Colonic mucosa (tissue), 4 donors: ENCODE results near the gene LY6G6F. TPM values are rescaled to one million over a fixed set of nuclear protein-coding genes. Genes with fewer than 3 reads are reported as not detected.

Experiments
- DNase-seq: peaks from one replicate; pipeline ENCODE4 v3.0.0-alpha.2; 2020
- H3K27ac ChIP-seq: fragments of 200-600 bp; one replicate; pipeline ENCODE4 v1.8.0; 2021
- H3K27me3 ChIP-seq: fragments of 200-600 bp; one replicate; pipeline ENCODE4 v1.8.0; 2021
- H3K36me3 ChIP-seq: fragments of 200-600 bp; one replicate; pipeline ENCODE4 v1.8.0; 2021
- H3K4me1 ChIP-seq: fragments of 200-600 bp; one replicate; pipeline ENCODE4 v1.8.0; 2021; ENCODE audit warnings: mild to moderate bottlenecking
- H3K4me3 ChIP-seq: fragments of 200-600 bp; one replicate; pipeline ENCODE4 v1.8.0; 2021
- H3K9ac ChIP-seq, 2 donors: one replicate each; pipeline ENCODE4 v1.7.0; 2013; ENCODE audit warnings: control low read depth in 2 of 2, low read depth in 2 of 2, low read length in 2 of 2
- H3K9me3 ChIP-seq: fragments of 200-600 bp; one replicate; pipeline ENCODE4 v1.8.0; 2021
- intact Hi-C: fragments of 100-400 bp; cut with DNase I; formaldehyde crosslinking; loops from one replicate; pipeline ENCODE4 v1.14.1; 2022
- total RNA-seq, 2 donors: library from RNA; stranded (reverse); fragmentation: NEBNext Ultra II Directional in 1 of 2; extraction: Animal tissue kit (Norgen Biotek cat#: 25700) in 1 of 2; gene quantifications; one replicate each; pipeline ENCODE4 v1.2.1, GENCODE V29; 2021
- TF ChIP-seq, protein P1 (sequence below): fragments of 200-600 bp; IDR thresholded peaks from one replicate; pipeline ENCODE4 v1.8.0; 2022; ENCODE audit warnings: antibody characterized with exemption, mild to moderate bottlenecking
- donor health status: healthy.
- donor health status: DM: no; HTN: no; CAD: no.
- donor health status: DM: no; HTN: no; CAD: no.

LY6G6F gene
- total RNA-seq, 2 donors from 2014 or later, result not detected

GRCh38 chr6:31737315-31737990 is 30.8 kb downstream of the LY6G6F start:
- Histone ChIP-seq H3K4me1 (peaks cover 10% of the 10 kb centered on the region), H3K9ac (peak overlapping the region in 1 of 2 donors; percentile 100), H3K4me3 (no peak overlapping the region), H3K27ac (peak overlapping the region; percentile 86), H3K36me3 (peaks cover 6% of the 10 kb centered on the region), H3K27me3 (no peaks in the 10 kb centered on the region), H3K9me3 (no peaks in the 10 kb centered on the region)
- TF ChIP-seq, protein P1, sequence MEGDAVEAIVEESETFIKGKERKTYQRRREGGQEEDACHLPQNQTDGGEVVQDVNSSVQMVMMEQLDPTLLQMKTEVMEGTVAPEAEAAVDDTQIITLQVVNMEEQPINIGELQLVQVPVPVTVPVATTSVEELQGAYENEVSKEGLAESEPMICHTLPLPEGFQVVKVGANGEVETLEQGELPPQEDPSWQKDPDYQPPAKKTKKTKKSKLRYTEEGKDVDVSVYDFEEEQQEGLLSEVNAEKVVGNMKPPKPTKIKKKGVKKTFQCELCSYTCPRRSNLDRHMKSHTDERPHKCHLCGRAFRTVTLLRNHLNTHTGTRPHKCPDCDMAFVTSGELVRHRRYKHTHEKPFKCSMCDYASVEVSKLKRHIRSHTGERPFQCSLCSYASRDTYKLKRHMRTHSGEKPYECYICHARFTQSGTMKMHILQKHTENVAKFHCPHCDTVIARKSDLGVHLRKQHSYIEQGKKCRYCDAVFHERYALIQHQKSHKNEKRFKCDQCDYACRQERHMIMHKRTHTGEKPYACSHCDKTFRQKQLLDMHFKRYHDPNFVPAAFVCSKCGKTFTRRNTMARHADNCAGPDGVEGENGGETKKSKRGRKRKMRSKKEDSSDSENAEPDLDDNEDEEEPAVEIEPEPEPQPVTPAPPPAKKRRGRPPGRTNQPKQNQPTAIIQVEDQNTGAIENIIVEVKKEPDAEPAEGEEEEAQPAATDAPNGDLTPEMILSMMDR, result no peak
- intact Hi-C loops, result loop anchor here (5.0 kb wide), 1 partner anchor 35 kb away; the partner anchor contains the start of gene ABHD16A
- DNase-seq, result peak; percentile 76

DNA sequence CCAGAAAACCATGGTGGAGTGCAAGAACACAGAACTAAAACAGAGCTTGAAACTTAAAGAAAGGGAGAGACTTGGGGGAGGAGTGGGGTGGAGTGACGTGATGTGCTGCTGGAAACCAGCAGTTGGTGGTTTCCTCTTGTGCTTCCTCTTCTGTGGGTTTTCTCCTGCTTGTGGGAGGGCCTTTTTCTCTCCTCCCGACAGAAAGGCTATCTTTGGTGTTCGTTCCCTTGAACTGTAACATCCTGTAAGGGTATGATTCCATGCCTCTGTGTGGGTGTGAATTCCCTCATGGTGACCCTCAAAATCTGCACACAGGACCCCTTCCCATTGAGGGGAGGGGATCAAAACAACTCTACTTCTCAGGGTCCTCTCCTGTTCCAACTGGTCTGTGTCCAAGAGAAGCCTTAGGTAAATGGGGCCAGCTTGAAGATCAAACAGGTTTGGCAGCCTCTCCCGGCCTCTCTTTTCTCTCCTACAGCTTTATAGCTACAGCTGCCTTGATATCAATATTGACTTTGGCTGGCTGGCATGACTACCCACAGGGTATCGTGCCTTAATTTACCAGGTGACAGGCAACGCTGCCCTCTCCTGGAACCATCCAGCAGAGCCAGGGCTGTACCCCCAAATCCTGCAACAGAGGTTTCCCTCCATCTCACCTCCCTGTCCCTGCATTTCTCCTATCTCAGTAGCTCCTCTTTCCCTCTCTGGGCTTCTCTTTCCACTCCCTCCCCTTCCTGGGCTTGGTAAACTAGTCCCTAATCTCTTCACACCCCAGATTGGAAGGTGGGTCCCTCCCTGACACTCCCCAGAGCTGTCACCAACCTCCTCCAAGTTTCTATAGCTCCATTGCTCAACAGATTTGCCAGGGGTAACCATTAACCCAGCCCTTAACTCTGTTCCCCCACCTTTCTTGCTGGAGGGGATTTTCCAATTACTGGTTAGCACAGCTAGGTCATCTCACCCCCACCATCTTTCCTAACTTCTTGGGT is 31.6 kb downstream of the LY6G6F start:
- Histone ChIP-seq H3K36me3 (peaks cover 1% of the 10 kb centered on the region), H3K27me3 (no peaks in the 10 kb centered on the region), H3K4me3 (peak overlapping the region; percentile 10), H3K4me1 (peaks cover 10% of the 10 kb centered on the region), H3K9ac (peak overlapping the region; percentile 31 to 100), H3K9me3 (no peaks in the 10 kb centered on the region), H3K27ac (peak overlapping the region; percentile 86)
- DNase-seq, result peak; percentile 91
- TF ChIP-seq, protein P1, result no peak
- intact Hi-C loops, result loop anchor here (5.0 kb wide), 1 partner anchor 36 kb away; the partner anchor contains the start of gene ABHD16A

- DNase-seq, result peak; percentile 99
Measured at GRCh38 chr6:31739639-31740396, 33.2 kb downstream of the LY6G6F start, which contains the start of gene MSH5. Gene MSH5 (plus strand): TSS chr6:31740005. CDS start chr6:31740467, 462 bp downstream.

GRCh38 chr6:31740397-31741223 is 33.9 kb downstream of the LY6G6F start:
- Histone ChIP-seq H3K36me3 (no peaks in the 10 kb centered on the region), H3K27me3 (no peaks in the 10 kb centered on the region), H3K4me3 (peak overlapping the region; percentile 74), H3K27ac (peak overlapping the region; percentile 86), H3K9ac (peak overlapping the region; percentile 82 to 100), H3K9me3 (no peaks in the 10 kb centered on the region), H3K4me1 (peaks cover 10% of the 10 kb centered on the region)
- DNase-seq, result no peak
- TF ChIP-seq, protein P1, result no peak
- intact Hi-C loops, result no loop called here

More at GRCh38 chr6:31739639-31740396, 33.2 kb downstream of the LY6G6F start, which contains the start of gene MSH5:
- no peaks in the 10 kb centered on the region for H3K27me3 ChIP-seq
- peak within 1 kb of the TSS; percentile 82 to 100 for H3K9ac ChIP-seq
- intact Hi-C loops, result loop anchor here (5.0 kb wide), 1 partner anchor 38 kb away; the partner anchor contains the start of gene ABHD16A
- no peaks in the 10 kb centered on the region for H3K9me3 ChIP-seq
- no peaks in the 10 kb centered on the region for H3K36me3 ChIP-seq
- H3K4me3 ChIP-seq, result peak within 1 kb of the TSS; percentile 74
- H3K4me1 ChIP-seq, result peaks cover 10% of the 10 kb centered on the region
- H3K27ac ChIP-seq, result peak within 1 kb of the TSS; percentile 86
- TF ChIP-seq, protein P1, result no peak
